Coronary artery (tissue), 2 donors: ENCODE results near the gene GAREM1.

Experiments used
- DNase-seq: peaks from one replicate; pipeline ENCODE4 v3.0.0-alpha.2; 2017; ENCODE audit warnings: low spot score
- H3K27ac ChIP-seq, 2 donors: fragments of 200-600 bp; sonication (generic); one replicate each; pipeline ENCODE4 v1.5.1; 2016 to 2019
- H3K4me3 ChIP-seq: fragments of 200-600 bp; sonication (generic); 2 replicates; pipeline ENCODE4 v1.5.1; 2016; ENCODE audit warnings: mild to moderate bottlenecking, moderate library complexity
- TF ChIP-seq, protein P1 (sequence below): fragments of 200-600 bp; sonication (generic); IDR thresholded peaks from one replicate; pipeline ENCODE4 v1.5.1; 2019; ENCODE audit warnings: antibody characterized with exemption

Gene GAREM1

DNA sequence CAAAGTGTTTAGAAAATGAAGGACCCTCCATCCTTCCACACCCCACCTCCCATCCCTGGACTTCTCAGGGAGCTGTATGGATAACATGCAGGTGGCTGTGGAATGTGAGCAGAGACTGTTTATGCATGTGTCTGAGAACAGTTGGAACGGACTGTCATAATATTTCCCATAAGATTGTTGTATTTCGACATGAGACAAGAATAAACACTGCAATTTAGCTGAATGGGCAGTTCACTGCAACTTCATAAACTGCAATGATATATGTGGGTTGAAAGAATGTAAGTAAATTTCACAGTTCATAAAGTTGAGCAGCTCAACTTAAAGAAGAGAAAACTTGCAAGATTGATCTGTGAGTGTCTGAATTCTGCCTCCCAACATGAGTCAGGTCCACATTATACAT, 206.3 kb downstream of the GAREM1 start:
- no peak for DNase-seq
- Histone ChIP-seq H3K27ac (no peak overlapping the region), H3K4me3 (no peak overlapping the region)
- TF ChIP-seq, protein P1, sequence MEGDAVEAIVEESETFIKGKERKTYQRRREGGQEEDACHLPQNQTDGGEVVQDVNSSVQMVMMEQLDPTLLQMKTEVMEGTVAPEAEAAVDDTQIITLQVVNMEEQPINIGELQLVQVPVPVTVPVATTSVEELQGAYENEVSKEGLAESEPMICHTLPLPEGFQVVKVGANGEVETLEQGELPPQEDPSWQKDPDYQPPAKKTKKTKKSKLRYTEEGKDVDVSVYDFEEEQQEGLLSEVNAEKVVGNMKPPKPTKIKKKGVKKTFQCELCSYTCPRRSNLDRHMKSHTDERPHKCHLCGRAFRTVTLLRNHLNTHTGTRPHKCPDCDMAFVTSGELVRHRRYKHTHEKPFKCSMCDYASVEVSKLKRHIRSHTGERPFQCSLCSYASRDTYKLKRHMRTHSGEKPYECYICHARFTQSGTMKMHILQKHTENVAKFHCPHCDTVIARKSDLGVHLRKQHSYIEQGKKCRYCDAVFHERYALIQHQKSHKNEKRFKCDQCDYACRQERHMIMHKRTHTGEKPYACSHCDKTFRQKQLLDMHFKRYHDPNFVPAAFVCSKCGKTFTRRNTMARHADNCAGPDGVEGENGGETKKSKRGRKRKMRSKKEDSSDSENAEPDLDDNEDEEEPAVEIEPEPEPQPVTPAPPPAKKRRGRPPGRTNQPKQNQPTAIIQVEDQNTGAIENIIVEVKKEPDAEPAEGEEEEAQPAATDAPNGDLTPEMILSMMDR = no peak

DNA sequence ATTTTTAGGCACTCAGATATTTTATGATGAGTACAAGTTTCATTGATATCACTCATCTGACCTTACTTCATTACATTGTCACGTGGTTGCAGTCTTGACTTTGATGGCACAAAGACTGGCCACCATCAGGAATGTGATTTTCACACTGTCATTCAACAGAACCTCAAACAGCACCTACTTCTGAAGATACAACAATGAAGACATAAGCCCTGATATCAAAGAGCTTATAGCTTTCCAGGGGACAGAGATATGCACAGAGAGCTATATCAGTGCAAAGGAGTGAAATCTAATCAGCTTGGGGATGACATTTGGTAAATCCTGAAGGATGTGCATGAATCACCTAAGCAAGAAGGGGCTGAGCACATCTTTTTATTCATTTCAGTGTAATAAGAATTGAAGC, 208.6 kb downstream of the GAREM1 start:
- DNase-seq = no peak
- Histone ChIP-seq H3K4me3 (no peak overlapping the region), H3K27ac (no peak overlapping the region)
- TF ChIP-seq, protein P1 = no peak

DNA sequence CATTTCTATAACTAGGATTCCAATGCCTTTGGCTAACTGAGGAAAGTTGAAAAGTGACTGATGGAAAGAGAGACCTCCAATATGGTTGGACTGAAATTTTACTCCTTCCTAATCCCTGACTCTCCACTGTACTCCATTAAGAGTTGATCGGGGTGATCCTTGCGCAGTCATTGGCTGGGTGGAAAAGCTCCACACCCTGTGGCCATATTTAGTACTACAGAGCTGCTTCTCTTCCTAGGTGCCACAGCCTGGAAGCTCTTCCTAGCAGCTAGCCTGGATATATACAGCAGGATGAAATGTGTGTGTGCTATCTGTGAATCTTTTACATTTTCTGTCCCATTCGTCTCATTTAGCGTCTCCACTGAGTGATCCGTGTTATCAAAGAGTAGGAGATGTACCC, 209.7 kb downstream of the GAREM1 start:
- Histone ChIP-seq H3K4me3 (no peak overlapping the region), H3K27ac (no peak overlapping the region)
- no peak for DNase-seq
- TF ChIP-seq, protein P1 = no peak

DNA sequence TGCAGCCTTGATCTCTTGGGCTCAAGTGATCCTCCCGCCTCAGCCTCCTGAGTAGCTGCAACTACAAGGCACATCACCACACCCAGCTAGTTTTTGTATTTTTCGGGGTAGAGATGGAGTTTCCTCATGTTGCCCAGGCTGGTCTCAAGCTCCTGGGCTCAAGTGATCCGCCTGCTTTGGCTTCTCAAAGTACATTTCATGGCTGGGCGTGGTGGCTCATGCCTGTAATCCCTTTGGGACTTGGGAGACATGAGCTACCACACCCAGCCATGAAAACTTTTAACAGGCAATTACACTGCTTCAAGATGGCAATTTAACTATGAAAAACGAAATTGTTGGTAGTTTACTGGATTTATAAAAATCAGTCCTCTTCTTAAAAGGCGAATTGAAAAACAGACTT, 211.1 kb downstream of the GAREM1 start:
- TF ChIP-seq, protein P1 = no peak
- DNase-seq = no peak
- Histone ChIP-seq H3K4me3 (no peak overlapping the region), H3K27ac (no peak overlapping the region)

DNA sequence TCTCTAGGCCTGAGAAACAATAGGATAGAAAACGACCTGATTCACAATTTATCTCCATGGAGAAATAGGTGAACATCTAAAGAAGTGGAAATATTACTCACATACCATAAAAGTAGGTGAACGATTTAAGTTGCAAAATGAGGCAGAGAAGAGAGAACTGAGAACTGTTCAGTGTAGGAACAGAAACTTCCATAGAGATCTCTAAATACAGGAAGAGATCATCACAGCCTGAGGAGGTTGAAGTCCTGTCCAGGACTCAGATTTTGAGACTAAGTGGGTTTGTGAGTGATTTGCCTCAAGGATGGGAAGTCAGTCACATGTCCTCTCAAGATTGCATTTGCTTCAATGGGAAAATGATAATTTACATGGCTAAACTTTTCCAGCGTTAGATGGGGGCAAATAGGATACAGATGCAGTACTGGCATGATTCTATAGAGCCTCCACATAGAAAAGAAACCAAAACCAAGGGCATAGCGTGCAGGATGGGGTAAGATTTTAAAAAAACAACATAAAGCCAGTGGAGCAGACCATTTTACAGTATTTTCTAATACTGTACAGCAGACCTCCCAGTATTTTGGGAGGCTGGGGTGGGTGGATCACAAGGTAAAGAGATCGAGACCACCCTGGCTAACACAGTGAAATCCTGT, 212.0 kb downstream of the GAREM1 start:
- H3K27ac ChIP-seq = no peak overlapping the region
- no peak overlapping the region for H3K4me3 ChIP-seq
- DNase-seq = no peak
- TF ChIP-seq, protein P1 = no peak

DNA sequence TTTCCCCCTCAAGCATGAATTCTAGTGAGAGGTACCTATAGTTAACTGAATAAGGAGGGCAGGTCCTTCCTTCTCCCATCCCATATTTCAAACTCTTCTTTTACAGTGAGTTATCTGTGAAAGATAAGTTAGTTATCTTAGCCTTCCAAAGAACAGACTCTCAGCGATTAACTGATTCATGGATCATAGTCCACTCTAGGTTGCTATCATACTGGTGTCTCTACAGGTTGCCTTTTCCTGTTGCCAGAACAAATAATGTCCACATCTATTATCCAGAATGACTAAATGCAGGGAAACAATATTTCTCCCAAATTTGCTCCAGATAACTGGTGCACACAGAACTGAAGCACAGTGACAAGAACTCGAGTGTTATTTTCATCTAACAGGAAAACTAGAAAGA, 212.5 kb downstream of the GAREM1 start:
- H3K4me3 ChIP-seq = no peak overlapping the region
- no peak for DNase-seq
- TF ChIP-seq, protein P1 = no peak
- no peak overlapping the region for H3K27ac ChIP-seq

DNA sequence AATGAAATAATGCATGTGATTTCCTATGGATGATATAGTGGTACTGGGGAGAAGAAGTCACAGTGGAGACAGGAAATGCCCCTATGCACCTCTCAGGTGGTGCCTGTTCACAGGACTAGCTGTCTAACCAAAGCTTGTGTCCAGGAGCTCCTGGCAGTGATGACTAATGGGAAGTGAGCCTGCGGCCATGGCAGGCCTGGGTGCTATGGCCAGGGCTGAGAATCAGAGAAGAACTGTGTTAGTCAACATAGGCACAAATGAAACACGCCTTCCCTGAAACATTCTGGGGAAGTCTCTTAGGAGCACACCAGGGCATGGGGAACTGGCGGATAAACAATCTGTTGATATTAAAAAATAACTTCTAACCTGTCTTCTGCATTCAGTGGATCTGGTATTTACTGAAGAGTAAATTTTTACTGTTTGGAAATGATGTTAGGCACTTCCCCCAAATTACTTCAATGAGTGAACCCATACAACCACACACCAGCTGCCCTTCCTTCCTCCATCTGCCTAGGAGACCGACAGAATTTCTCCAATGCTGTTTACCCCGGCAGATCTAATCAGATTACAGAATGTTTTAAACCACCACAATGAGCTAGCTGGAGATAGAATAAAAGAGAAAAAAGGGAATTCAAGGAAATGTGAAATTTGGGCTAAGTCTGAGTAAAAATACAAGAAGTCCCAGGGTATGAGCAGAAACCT, 213.4 kb downstream of the GAREM1 start:
- DNase-seq = no peak
- TF ChIP-seq, protein P1 = no peak
- Histone ChIP-seq H3K27ac (no peak overlapping the region), H3K4me3 (no peak overlapping the region)
